SU-DHL-6 (cell line): ENCODE data around the gene KRTAP29-1.

Source experiments
- H2AFZ ChIP-seq: fragments of 200-600 bp; sonication (generic); 2 replicates; pipeline ENCODE4 v1.6.1; 2014; ENCODE audit warnings: low read depth, mild to moderate bottlenecking, moderate library complexity, mixed read lengths, antibody characterized with exemption, low read length; ENCODE audit not compliant: severe bottlenecking
- H3F3A ChIP-seq: fragments of 200-600 bp; shearing (Covaris generic); 2 replicates; pipeline ENCODE4 v1.6.0; 2016; ENCODE audit warnings: antibody characterized with exemption, mild to moderate bottlenecking; ENCODE audit not compliant: insufficient read depth
- H3K27ac ChIP-seq: fragments of 200-600 bp; sonication (generic); 2 replicates; pipeline ENCODE4 v1.5.1; 2016; ENCODE audit warnings: low read depth, mild to moderate bottlenecking, low read length, moderate library complexity, mixed read lengths
- H3K27me3 ChIP-seq: fragments of 200-600 bp; sonication (generic), shearing (Covaris generic); 2 replicates; pipeline ENCODE4 v1.6.0; 2014; ENCODE audit warnings: mild to moderate bottlenecking, low read length
- H3K36me3 ChIP-seq: fragments of 200-600 bp; sonication (generic); 2 replicates; pipeline ENCODE4 v1.6.1; 2014; ENCODE audit warnings: mild to moderate bottlenecking, low read length, mixed read lengths
- H3K4me2 ChIP-seq: fragments of 300-600, 200-600 bp; shearing (Covaris generic), sonication (generic); 2 replicates; pipeline ENCODE4 v1.6.0; 2014; ENCODE audit warnings: low read length, low read depth, mild to moderate bottlenecking; ENCODE audit not compliant: poor library complexity, severe bottlenecking
- H3K4me3 ChIP-seq: fragments of 200-600 bp; sonication (generic); 2 replicates; pipeline ENCODE4 v1.5.1; 2014; ENCODE audit warnings: antibody characterized with exemption, low read length, mild to moderate bottlenecking, mixed read lengths; ENCODE audit not compliant: insufficient read depth, poor library complexity, severe bottlenecking
- H3K79me2 ChIP-seq: fragments of 200-600 bp; sonication (generic); 2 replicates; pipeline ENCODE4 v1.6.1; 2014; ENCODE audit warnings: mild to moderate bottlenecking, low read length, moderate library complexity; ENCODE audit not compliant: insufficient read depth
- H3K9ac ChIP-seq: fragments of 200-600 bp; sonication (generic); 2 replicates; pipeline ENCODE4 v1.7.0; 2014; ENCODE audit warnings: mild to moderate bottlenecking, low read length
- H3K9me2 ChIP-seq: fragments of 200-600 bp; sonication (generic); replicated peaks from 2 replicates; pipeline ENCODE4 v1.6.1; 2014; ENCODE audit warnings: low read length; ENCODE audit not compliant: insufficient read depth
- H3K9me3 ChIP-seq: fragments of 200-600 bp; sonication (generic); 2 replicates; pipeline ENCODE4 v1.6.1; 2014; ENCODE audit warnings: low read length, mixed read lengths; ENCODE audit not compliant: insufficient read depth
- H4K20me1 ChIP-seq: fragments of 200-600 bp; sonication (generic); 2 replicates; pipeline ENCODE4 v1.6.1; 2014; ENCODE audit warnings: low read depth, mild to moderate bottlenecking, antibody characterized with exemption, low read length, moderate library complexity, mixed read lengths
- EZH2phosphoT487 ChIP-seq: fragments of 200-600 bp; sonication (generic), shearing (Covaris generic); conservative IDR thresholded peaks from 2 replicates; pipeline ENCODE4 v1.6.1; 2018; ENCODE audit warnings: mild to moderate bottlenecking, antibody characterized with exemption, low read length, moderate library complexity, mixed read lengths
- TF ChIP-seq, protein P1 (sequence below): fragments of 200-600 bp; sonication (generic); IDR thresholded peaks from one replicate; pipeline ENCODE4 v1.5.1; 2017; ENCODE audit warnings: antibody characterized with exemption, mild to moderate bottlenecking, low read length, moderate library complexity; ENCODE audit not compliant: insufficient read depth, poor library complexity, severe bottlenecking

KRTAP29-1 gene

GRCh38 chr17:41254861-41255260 is 47.8 kb downstream of the KRTAP29-1 start:
- Histone ChIP-seq H3K27me3 (no peaks in the 10 kb centered on the region), H3K36me3 (no peaks in the 10 kb centered on the region), H3K9me3 (no peaks in the 10 kb centered on the region), H3K9me2 (no peaks in the 10 kb centered on the region), H3K4me3 (no peak overlapping the region), H3K4me2 (no peak overlapping the region), H3K9ac (no peak overlapping the region), H3K27ac (no peak overlapping the region), H3K79me2 (no peaks in the 10 kb centered on the region), H2AFZ (no peak overlapping the region), H4K20me1 (no peaks in the 10 kb centered on the region), H3F3A (no peaks in the 10 kb centered on the region)
- no peak for TF ChIP-seq EZH2phosphoT487
- TF ChIP-seq, protein P1, sequence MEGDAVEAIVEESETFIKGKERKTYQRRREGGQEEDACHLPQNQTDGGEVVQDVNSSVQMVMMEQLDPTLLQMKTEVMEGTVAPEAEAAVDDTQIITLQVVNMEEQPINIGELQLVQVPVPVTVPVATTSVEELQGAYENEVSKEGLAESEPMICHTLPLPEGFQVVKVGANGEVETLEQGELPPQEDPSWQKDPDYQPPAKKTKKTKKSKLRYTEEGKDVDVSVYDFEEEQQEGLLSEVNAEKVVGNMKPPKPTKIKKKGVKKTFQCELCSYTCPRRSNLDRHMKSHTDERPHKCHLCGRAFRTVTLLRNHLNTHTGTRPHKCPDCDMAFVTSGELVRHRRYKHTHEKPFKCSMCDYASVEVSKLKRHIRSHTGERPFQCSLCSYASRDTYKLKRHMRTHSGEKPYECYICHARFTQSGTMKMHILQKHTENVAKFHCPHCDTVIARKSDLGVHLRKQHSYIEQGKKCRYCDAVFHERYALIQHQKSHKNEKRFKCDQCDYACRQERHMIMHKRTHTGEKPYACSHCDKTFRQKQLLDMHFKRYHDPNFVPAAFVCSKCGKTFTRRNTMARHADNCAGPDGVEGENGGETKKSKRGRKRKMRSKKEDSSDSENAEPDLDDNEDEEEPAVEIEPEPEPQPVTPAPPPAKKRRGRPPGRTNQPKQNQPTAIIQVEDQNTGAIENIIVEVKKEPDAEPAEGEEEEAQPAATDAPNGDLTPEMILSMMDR = no peak
